NCI-H526 treated with DMSO at 0.1 percent for 48 hours (cell line): ENCODE measurements around the gene BAX.
A peak's percentile ranks its signal among the peaks of the same experiment; 100 is the strongest.
"Not testable (repeated sequence)": the region's sequence is repeated elsewhere in the genome, so short reads cannot be mapped to it uniquely, and the experiment has no call there.

Experiments used
- DNase-seq: peaks from one replicate; lab custom pipeline; 2025; lab: John Stamatoyannopoulos, UW

BAX gene

GRCh38 chr19:48954595-48955307 lies at the start of gene BAX:
Gene BAX, plus strand, starts transcription at chr19:48954875. Its CDS starts 54 bp downstream, at chr19:48954929.
- peak; percentile 82 for DNase-seq

- no peak for DNase-seq
Measured at GRCh38 chr19:48905664-48906063, 49.0 kb upstream of the BAX start.

- DNase-seq, result no peak
Measured at GRCh38 chr19:48906324-48906723, 48.4 kb upstream of the BAX start.

GRCh38 chr19:48907671-48908070 lies 47.0 kb upstream of the BAX start:
- DNase-seq, result no peak

GRCh38 chr19:48909424-48910077 lies 45.1 kb upstream of the BAX start:
- not testable (repeated sequence) for DNase-seq

- DNase-seq, result no peak
Measured at GRCh38 chr19:48910803-48911202, 43.9 kb upstream of the BAX start.

GRCh38 chr19:48913114-48913889 lies 41.4 kb upstream of the BAX start:
- DNase-seq, result no peak

- no peak for DNase-seq
Measured at GRCh38 chr19:48914181-48914580, 40.5 kb upstream of the BAX start.

GRCh38 chr19:48915757-48916156 lies 38.9 kb upstream of the BAX start:
- DNase-seq, result no peak

- DNase-seq, result no peak
Measured at GRCh38 chr19:48918071-48918470, 36.6 kb upstream of the BAX start.

- no peak for DNase-seq
Measured at GRCh38 chr19:48918801-48919247, 35.9 kb upstream of the BAX start.

- DNase-seq, result not testable (repeated sequence)
Measured at GRCh38 chr19:48919271-48919670, 35.4 kb upstream of the BAX start.

- DNase-seq, result no peak
Measured at GRCh38 chr19:48920949-48921348, 33.7 kb upstream of the BAX start.

- DNase-seq, result no peak
Measured at GRCh38 chr19:48921721-48922500, 32.8 kb upstream of the BAX start.

- no peak for DNase-seq
Measured at GRCh38 chr19:48922548-48923490, 31.9 kb upstream of the BAX start.

GRCh38 chr19:48925240-48925843 lies 29.3 kb upstream of the BAX start:
- DNase-seq, result no peak

GRCh38 chr19:48925890-48926289 lies 28.8 kb upstream of the BAX start:
- DNase-seq, result not testable (repeated sequence)

GRCh38 chr19:48926909-48927308 lies 27.8 kb upstream of the BAX start:
- no peak for DNase-seq

GRCh38 chr19:48927692-48928091 lies 27.0 kb upstream of the BAX start:
- not testable (repeated sequence) for DNase-seq
